HUDEP-2 (cell line): ENCODE results near the gene AQP12B.
"Not testable (repeated sequence)": the region's sequence is repeated elsewhere in the genome, so short reads cannot be mapped to it uniquely, and the experiment has no call there.

ENCODE experiments used
- DNase-seq, 76 experiments: peaks; one replicate each; lab custom pipeline; 2025; ENCODE audit not compliant: unreplicated experiment in 76 of 76; lab: John Stamatoyannopoulos, UW

Gene AQP12B

DNA sequence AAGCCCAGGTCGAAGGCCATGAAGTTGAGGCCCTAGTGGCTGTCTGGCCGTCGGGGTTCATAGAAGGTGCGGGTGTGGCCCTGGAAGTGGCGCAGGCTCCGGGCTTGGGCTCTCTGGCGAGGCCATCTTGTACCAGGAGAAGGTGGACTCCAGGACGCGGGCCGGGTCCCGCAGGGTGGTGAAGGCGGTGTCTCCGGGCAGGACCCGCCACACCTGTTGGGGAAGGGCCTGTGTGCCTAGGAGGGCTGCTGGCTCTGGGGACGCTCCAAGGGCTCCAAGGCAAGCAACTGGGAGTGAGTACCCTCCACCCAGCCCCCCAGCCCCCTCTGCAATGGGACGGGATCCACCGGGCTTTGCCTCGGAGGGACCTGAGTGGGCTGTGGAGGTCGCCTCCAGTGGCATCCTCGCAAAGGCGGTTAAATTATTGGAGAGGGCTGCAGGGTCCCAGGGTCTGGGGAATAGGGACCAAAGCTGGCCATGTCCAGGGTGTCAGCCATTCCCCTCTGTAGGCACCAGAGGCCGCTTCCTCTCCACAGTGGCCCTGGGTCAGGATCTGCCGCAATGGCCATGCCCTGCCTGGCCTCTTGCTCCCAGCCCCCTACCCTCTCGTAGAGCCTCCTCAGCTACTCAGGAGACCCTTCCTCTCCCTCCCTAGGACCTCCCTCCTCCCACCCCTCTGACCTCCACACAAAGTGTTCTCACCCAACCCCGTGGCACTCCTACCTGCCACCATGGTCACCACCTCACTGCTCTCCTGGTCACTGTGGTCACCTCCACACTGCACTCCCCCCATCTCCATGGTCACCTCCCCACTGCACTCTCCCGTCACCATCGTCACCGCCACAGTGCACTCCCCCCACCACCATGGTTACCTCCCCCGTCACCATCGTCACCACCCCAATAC is 19.3 kb upstream of the AQP12B start:
- no peak for DNase-seq

GRCh38 chr2:240701091-240701735 is 18.5 kb upstream of the AQP12B start:
- no peak for DNase-seq

DNA sequence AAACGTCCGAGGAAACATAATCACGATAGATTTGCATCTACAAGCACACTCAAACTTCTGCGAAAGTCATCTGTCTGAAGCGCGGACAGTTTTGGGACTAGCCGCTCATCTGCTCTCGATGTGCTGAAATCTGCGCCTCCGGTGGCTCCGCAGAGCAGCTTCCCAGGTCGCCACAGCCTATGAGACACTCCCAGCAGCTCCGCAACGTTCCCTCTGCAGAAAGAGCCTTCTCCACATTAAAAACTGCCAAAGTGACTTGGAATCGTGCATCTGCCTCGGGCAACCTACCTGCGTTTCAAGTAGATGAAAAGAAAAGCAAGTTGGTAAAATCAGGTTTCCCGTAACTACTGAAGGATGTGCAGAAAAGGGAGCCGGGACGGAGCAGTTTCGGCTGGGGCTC is 17.9 kb upstream of the AQP12B start:
- not testable (repeated sequence) for DNase-seq

GRCh38 chr2:240699835-240700234 is 17.1 kb upstream of the AQP12B start:
- not testable (repeated sequence) for DNase-seq

DNA sequence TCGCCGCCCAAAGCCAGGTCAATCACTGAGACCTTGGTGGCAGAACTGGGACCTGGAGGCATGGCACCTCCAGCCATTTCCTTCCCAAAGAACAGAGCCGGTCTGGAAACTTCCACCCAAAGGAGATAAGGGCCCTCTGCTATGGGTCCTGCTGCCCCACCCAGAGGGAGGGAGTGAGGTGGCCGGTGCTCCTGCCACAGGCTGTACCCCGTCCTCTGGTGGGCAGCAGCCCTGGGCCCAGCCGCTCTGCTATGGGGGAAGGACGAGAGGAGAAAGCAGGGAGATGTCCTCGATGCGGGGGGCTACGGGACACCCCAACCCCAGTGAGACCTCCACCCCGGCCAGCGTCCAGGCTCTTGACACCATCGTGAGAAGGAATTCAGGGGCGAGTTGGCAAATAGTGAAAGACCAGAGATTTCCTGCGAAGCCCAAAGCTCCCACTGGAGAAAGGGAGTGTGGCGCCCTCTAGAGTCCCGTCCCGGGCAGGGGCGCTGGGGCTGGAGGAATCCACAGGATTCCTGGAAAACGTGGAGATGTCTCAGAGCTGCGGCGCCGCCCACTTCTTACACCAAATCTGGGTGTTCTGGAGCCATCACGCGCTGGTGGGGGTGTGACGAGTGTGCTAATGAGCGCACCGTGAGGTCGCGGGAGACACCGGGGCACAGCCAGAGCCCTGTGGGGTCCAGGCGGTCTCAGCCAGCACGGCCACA is 16.3 kb upstream of the AQP12B start:
- DNase-seq = not testable (repeated sequence)

DNA sequence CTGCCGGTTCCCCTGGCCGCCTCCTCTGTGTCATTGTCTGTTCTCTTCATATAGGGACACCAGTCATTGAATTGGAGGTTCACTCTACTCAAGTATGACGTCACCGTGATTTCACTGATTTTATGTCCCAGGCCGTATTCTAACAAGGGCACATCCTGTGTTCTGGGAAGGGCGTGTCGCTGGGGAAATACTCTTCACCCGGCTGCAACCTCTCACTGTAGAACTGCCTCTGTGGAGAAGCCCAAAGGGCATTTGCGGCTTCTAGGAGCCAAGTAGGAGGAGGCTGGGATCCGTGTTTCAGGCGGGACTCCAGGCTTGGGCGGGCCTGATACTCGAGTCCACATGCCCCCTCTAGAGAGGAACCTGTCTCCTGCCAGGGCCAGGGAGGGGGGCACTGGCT is 13.8 kb upstream of the AQP12B start:
- not testable (repeated sequence) for DNase-seq

GRCh38 chr2:240695593-240695992 is 12.9 kb upstream of the AQP12B start:
- DNase-seq = not testable (repeated sequence)

DNA sequence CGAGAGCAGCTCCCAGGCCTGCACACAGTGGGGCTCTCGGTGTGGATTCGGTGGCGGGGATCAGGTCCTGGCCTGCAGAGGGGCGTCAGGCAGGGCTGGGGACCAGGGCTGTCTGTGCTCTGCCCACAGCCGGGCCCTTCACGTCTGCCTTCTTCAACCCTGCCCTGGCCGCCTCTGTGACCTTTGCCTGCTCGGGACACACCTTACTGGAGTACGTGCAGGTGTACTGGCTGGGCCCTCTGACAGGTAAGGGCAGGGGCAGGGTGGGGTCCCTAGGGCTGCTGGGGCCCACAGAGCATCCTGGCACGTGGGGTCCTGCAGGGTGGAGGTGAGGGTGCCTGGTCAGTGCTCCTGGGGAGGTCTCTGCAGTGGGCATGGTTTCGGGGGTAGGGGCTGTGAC is 11.6 kb upstream of the AQP12B start:
- not testable (repeated sequence) for DNase-seq

GRCh38 chr2:240692583-240693561 is 10.2 kb upstream of the AQP12B start:
- not testable (repeated sequence) for DNase-seq

DNA sequence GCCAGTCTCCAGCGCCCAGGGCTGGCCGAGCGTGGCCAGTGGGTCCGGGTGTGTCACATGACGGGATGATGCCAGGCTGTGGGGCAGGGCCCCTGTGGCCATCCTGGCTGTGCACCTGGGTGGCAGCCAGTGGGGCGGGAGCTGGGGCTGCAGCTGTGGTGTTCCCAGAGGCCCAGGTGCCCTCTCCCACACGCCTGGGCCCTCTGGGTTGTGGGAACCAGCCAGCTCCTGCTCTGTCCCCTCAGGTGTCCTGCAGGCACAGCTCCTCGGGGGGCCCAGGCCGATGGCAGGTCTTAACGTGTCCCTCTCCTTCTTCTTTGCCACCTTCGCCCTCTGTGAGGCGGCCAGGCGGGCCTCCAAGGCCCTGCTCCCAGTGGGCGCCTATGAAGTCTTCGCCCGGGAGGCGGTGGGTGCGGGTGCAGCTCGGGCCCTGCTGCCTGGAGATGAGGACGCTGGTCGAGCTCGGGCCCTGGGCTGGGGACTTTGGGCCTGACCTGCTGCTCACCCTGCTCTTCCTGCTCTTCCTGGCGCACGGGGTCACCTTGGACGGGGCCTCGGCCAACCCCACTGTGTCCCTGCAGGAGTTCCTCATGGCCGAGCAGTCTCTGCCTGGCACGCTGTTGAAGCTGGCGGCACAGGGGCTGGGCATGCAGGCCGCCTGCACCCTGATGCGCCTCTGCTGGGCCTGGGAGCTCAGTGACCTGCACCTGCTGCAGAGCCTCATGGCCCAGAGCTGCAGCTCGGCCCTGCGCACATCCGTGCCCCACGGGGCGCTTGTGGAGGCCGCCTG is 9.1 kb upstream of the AQP12B start, which contains the start of gene AQP12A:
Gene AQP12A, plus strand, starts transcription at position 236 of the 790 bp plus-strand sequence. Its CDS starts 48 bp downstream, at position 284.
- not testable (repeated sequence) for DNase-seq

DNA sequence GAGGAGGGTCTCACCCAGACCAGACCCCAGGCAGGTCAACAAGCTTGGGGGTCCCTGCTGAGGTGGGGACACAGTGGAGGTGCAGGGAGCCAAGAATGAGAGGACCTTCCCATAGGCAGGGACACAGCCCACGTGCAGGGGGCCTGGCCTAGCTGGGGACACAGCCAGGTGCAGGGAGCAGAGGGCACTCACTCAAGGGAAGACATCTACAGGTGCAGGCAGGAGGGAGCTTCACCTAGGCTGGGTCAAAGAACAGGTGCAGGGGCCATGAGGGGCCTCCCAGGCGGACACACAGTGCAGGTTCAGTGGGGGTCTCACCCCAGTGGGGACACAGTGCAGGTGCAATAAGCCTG is 8.4 kb upstream of the AQP12B start:
- DNase-seq = not testable (repeated sequence)

DNA sequence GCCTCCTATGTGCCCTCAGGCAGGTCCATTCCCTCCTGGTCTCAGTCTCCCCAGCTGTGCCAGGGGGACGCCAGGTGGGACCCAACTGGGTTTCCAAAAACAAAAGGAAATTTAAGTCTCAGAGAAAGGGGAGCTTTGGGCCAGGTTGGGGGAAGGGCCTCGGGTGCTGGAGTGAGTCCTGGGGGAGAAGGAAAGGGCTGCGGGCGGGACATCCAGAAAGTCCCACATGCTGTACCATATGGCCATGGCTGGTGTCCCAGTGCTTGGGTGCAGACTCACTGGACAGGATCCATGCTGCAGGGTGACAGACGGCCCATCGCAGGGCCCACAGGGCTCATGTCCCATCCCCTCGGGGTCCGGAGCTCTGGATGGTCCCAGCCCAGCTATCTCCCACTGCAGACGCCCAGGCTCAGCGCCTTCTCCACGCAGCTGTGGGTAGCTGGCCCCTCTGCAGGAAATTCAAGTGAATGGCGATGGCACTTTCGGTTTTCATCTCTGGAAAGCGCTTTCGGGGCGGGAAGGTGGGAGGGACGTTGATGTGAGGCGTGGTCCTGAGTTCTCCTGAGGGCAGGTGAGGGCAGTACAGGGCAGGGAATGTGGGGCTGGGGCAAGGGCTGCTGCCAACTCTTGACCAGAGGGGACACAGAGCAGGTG is 7.9 kb upstream of the AQP12B start:
- not testable (repeated sequence) for DNase-seq

DNA sequence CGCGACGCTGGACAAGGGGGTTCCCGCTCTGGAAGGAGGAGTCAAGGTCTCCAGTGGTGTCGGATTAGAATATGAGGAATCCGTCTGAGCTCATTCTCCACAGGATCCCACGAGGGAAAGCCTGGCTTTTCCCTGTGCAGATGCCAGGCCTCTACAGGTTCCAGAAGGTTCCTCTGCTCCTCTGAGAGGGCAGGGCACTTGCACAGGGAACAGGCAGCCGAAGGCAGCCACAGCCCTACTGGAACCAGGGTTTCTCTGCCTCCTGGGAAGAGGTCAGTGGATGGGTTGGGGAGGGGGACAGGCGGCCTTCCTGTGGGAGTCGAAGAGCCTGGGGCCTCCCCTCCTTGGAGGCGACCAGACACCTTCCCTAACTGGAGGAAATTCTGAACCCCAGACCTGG is 7.3 kb upstream of the AQP12B start:
- no peak for DNase-seq

- no peak for DNase-seq
Observed at GRCh38 chr2:240688553-240688919, 5.9 kb upstream of the AQP12B start.

DNA sequence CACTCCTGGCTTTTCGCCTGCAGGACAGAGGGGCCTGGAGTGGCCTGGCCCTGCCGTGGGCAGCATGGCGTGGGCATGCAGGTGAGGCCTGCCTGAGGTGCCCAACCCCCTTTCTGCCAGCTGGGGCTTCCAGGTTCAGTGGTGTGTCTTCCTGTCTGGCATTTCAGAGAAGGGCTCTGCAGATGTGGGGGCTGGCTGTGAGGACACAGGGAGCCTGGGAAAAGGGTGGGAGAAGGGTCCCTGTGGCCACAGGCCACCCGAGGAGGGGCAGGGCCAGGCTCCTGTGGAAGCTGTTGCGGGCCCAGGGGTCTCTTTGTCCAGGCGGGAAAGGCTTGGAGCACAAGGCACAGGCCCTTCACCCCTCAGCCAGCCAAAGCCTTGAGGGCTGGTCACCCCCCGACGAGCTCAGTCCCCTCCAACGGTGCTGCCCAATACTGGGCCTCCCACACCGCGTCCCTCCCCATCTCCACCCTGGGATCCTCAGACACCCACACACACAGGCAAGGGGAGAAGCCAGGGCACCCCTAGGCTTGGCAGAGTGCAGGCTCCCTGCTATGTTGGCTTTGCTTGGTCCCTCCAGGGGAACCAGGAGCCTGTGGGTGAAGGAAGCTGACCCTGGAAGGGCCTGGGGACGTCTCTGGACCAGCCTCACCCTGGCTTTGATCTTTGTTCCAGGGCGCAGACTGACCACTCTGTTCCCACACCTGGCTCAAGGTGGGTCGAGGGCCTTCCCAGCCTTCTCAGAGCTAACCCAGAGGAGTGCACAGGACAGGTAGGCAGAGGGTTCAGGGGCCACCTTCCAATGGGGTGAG is 5.3 kb upstream of the AQP12B start:
- no peak for DNase-seq

- no peak for DNase-seq
Observed at GRCh38 chr2:240687045-240687740, 4.5 kb upstream of the AQP12B start.

DNA sequence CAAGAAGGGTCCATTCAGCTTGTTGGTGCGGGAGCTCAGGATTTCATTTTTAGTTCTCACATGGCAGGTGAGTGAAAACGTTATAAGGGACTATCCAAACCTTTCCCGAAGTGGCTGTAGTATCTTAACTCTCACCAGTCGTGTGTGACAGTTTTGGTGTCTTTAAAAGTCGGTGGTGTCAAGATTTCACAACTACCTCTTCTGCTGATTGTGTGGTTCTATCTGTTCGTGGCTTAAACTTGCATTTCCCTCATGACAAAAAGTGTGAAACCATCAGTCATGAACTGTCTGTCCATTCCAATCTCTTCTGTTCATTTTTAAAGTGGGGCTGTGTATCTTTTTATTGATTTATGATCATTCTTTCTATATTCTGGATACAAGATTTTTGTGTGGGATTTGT is 3.8 kb upstream of the AQP12B start:
- DNase-seq = no peak
